ENCODE data around the gene CRYBG2. TPM values are rescaled to one million over a fixed set of nuclear protein-coding genes. Genes with fewer than 3 reads are reported as not detected.

Gene CRYBG2
- total and polyA plus RNA-seq, 10 of the 15 experiments (the other 5 are each of a cell fraction or from before 2014, with no cell fraction given) = 0.03 to 1.2 (median 0.11) TPM; not detected in 4

DNA sequence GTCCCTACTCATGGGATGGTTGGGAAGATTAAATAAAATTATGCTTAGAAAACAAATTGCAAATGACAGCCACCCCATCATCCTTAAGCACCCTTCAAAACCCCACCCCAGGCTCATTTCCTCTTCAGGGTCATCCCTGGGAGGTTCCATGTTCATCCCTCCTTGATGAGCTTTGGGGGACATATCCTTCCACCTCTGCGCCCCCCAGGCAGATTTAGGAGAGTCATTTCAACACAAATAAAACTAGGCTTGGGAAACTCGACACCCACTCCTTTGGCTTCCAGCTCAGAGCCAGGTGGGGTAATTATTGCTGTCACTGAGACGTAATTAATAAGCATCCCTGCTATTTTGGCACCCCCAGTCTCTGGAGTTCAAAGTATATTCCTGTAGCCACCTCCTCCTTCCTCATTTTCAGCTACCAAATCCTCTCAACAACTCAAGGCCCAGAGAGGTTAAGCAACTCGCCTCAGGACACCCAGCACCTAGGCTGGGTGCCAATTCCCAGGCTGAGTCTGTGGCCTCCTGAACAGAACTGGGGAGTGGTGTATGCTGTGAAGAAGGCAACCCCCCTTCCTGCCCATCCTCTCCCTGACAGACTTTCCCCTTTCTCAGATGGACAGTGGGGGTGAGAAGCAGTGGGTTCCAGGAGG, 595 bp downstream of the CRYBG2 start (continued):
- no peak for TF ChIP-seq NFYB (IDR thresholded peaks at IDR 0.05; ENCODE audit: insufficient read depth, low read depth, low read length)
- no peak for TF ChIP-seq IKZF2 (IDR thresholded peaks at IDR 0.05)
- TF ChIP-seq IKZF1 (conservative IDR thresholded peaks at IDR 0.05) = no peak

DNA sequence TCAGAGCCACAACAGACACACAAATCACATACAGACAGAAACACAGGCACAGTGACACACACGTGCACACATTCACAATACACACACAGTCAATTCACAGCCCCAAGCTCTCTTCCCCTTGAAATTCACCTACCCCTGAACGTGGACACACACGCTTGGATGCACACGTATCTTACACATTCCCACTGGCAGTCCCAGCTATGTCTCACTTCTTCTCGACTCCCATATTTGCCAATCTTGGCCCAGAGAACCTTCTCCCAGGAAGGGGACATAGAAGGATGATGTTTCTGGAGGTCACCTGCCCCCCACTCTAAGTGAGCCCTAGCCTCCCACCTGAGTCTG, 1.6 kb downstream of the CRYBG2 start:
- no TSS peak for BruUV-seq (replicated peaks)
- FAIRE-seq = no peak
- CTCF ChIA-PET = no interaction called here
- TF ChIP-seq, protein P1, sequence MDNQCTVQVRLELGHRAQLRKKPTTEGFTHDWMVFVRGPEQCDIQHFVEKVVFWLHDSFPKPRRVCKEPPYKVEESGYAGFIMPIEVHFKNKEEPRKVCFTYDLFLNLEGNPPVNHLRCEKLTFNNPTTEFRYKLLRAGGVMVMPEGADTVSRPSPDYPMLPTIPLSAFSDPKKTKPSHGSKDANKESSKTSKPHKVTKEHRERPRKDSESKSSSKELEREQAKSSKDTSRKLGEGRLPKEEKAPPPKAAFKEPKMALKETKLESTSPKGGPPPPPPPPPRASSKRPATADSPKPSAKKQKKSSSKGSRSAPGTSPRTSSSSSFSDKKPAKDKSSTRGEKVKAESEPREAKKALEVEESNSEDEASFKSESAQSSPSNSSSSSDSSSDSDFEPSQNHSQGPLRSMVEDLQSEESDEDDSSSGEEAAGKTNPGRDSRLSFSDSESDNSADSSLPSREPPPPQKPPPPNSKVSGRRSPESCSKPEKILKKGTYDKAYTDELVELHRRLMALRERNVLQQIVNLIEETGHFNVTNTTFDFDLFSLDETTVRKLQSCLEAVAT (IDR thresholded peaks at IDR 0.05) = no peak
- TF ChIP-seq SREBF2 (IDR thresholded peaks at IDR 0.05; ENCODE audit: low read length) (no peak), SUPT20H (IDR thresholded peaks at IDR 0.05; ENCODE audit: borderline replicate concordance, control insufficient read depth, low read depth, low read length) (no peak), BCL11A (IDR thresholded peaks at IDR 0.05; ENCODE audit: low read depth, low read length) (no peak), GABPA (IDR thresholded peaks at IDR 0.05; ENCODE audit: low read depth) (no peak), BMI1 (IDR thresholded peaks at IDR 0.05; ENCODE audit: borderline replicate concordance) (no peak), ZNF207 (IDR thresholded peaks at IDR 0.05; ENCODE audit: borderline replicate concordance) (no peak), RCOR1 (conservative IDR thresholded peaks at IDR 0.05; ENCODE audit: low read depth, low read length) (no peak), SIX5 (IDR thresholded peaks at IDR 0.05; ENCODE audit: low read depth, low read length, severe bottlenecking) (no peak)
- TF ChIP-seq, protein P2, sequence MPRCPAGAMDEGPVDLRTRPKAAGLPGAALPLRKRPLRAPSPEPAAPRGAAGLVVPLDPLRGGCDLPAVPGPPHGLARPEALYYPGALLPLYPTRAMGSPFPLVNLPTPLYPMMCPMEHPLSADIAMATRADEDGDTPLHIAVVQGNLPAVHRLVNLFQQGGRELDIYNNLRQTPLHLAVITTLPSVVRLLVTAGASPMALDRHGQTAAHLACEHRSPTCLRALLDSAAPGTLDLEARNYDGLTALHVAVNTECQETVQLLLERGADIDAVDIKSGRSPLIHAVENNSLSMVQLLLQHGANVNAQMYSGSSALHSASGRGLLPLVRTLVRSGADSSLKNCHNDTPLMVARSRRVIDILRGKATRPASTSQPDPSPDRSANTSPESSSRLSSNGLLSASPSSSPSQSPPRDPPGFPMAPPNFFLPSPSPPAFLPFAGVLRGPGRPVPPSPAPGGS (IDR thresholded peaks at IDR 0.05; ENCODE audit: borderline replicate concordance, insufficient read depth, low read depth, low read length, poor library complexity, severe bottlenecking) = no peak
- TF ChIP-seq, protein P3, sequence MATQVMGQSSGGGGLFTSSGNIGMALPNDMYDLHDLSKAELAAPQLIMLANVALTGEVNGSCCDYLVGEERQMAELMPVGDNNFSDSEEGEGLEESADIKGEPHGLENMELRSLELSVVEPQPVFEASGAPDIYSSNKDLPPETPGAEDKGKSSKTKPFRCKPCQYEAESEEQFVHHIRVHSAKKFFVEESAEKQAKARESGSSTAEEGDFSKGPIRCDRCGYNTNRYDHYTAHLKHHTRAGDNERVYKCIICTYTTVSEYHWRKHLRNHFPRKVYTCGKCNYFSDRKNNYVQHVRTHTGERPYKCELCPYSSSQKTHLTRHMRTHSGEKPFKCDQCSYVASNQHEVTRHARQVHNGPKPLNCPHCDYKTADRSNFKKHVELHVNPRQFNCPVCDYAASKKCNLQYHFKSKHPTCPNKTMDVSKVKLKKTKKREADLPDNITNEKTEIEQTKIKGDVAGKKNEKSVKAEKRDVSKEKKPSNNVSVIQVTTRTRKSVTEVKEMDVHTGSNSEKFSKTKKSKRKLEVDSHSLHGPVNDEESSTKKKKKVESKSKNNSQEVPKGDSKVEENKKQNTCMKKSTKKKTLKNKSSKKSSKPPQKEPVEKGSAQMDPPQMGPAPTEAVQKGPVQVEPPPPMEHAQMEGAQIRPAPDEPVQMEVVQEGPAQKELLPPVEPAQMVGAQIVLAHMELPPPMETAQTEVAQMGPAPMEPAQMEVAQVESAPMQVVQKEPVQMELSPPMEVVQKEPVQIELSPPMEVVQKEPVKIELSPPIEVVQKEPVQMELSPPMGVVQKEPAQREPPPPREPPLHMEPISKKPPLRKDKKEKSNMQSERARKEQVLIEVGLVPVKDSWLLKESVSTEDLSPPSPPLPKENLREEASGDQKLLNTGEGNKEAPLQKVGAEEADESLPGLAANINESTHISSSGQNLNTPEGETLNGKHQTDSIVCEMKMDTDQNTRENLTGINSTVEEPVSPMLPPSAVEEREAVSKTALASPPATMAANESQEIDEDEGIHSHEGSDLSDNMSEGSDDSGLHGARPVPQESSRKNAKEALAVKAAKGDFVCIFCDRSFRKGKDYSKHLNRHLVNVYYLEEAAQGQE (IDR thresholded peaks at IDR 0.05; ENCODE audit: low read depth, low read length) = no peak

More for the DNA sequence above, 1.6 kb downstream of the CRYBG2 start:
- no peaks in the 10 kb centered on the region for H3K9me3 ChIP-seq (replicated peaks; ENCODE audit: control insufficient read depth, insufficient read depth, low read length)
- RAD21 ChIA-PET (ENCODE audit: unreplicated experiment) = no interaction called here
- H3K79me2 ChIP-seq (ENCODE audit: control insufficient read depth, insufficient read depth, low read length) = no peaks in the 10 kb centered on the region
- H3K27me3 ChIP-seq (replicated peaks in 1 of 2; ENCODE audit: control insufficient read depth in 2 of 2, insufficient read depth in 2 of 2, low read length in 1 of 2) = no peaks in the 10 kb centered on the region; a peak in 1 of 4 replicates
- in situ Hi-C loops (cut with MboI) = no loop called here
- H3K4me1 ChIP-seq (ENCODE audit: control insufficient read depth, insufficient read depth, low read length) = no peaks in the 10 kb centered on the region
- H3K4me2 ChIP-seq (ENCODE audit: control insufficient read depth, insufficient read depth) = no peak overlapping the region
- POLR2A ChIA-PET = no interaction called here
- DNase-seq (ENCODE audit: low read depth, low spot score) = no peak
- H3K9ac ChIP-seq (ENCODE audit: control insufficient read depth, insufficient read depth, low read length) = no peak overlapping the region
- H4K20me1 ChIP-seq (ENCODE audit: control insufficient read depth, insufficient read depth) = no peaks in the 10 kb centered on the region
- H2AFZ ChIP-seq (ENCODE audit: control insufficient read depth, low read depth, low read length) = no peak overlapping the region
- intact Hi-C loops (cut with micrococcal nuclease; ENCODE audit: unreplicated experiment) = no loop called here
- no peak overlapping the region for H3K27ac ChIP-seq (ENCODE audit: control insufficient read depth, insufficient read depth)
- WGBS (ENCODE audit: insufficient coverage, insufficient replicate concordance, low lambda C conversion rate, missing lambda C conversion rate) = 28% methylated on average over 5 of the region's 5 CpGs
- H3K36me3 ChIP-seq (ENCODE audit: control insufficient read depth in 2 of 2, insufficient read depth in 2 of 2, low read length in 1 of 2) = no peaks in the 10 kb centered on the region
- SMC1A ChIA-PET (ENCODE audit: uncharacterized antibody, unreplicated experiment) = interaction anchor here (0.6 kb wide), 1 partner anchor 117 kb away, joined by 3 read pairs; no protein-coding TSS in a partner anchor
- ATAC-seq = no peak
- no peak overlapping the region for H3K4me3 ChIP-seq

All from GM12878 (cell line).